ENCODE measurements around the gene CC2D2A. TPM values are rescaled to one million over a fixed set of nuclear protein-coding genes. Genes with fewer than 3 reads are reported as not detected.

The CC2D2A gene
- total and polyA plus RNA-seq, 2 donors from 2014 or later: 26.7 to 51.2 TPM

DNA sequence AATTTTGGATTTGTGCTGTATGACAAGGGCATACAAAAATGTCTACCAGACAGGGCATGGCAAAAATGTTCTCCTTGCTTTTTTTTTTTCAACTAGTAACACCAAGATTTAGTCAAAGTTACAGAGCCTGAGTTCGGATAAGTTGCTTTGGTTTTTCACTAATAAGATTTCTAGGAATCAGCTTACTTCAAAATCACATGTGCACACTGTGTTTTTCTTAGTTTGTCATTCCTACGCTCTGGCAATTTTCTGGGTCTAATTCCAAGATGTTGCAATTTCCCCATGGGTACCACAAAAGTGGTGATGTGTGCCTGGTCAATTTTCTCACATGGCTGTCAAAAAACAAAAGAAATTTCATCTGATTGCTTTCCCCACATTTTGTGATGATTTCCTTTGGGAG, 35.6 kb upstream of the CC2D2A start:
- Histone ChIP-seq H3K9ac (ENCODE audit: low read length in 3 of 3) (no peak overlapping the region), H3K9me3 (ENCODE audit: control insufficient read depth in 2 of 3, insufficient read depth in 1 of 3, low read length in 3 of 3) (no peaks in the 10 kb centered on the region), H3K4me3 (ENCODE audit: low read length in 3 of 3) (no peak overlapping the region), H3K36me3 (ENCODE audit: control insufficient read depth in 2 of 3, insufficient read depth in 3 of 3, low read length in 3 of 3) (no peaks in the 10 kb centered on the region), H3K27ac (ENCODE audit: low read depth in 2 of 2, low read length in 2 of 2) (no peak overlapping the region), H3K27me3 (ENCODE audit: control insufficient read depth, insufficient read depth, low read length) (no peaks in the 10 kb centered on the region), H3K4me1 (ENCODE audit: control insufficient read depth in 2 of 3, insufficient read depth in 2 of 3, low read depth in 1 of 3, low read length in 3 of 3) (peaks cover 0 to 3% (median 0%) of the 10 kb centered on the region in 3 donors)
- no peak for DNase-seq
- no peak for FAIRE-seq
- intact Hi-C loops (cut with DNase I): no loop called here
- TF ChIP-seq, protein P1, sequence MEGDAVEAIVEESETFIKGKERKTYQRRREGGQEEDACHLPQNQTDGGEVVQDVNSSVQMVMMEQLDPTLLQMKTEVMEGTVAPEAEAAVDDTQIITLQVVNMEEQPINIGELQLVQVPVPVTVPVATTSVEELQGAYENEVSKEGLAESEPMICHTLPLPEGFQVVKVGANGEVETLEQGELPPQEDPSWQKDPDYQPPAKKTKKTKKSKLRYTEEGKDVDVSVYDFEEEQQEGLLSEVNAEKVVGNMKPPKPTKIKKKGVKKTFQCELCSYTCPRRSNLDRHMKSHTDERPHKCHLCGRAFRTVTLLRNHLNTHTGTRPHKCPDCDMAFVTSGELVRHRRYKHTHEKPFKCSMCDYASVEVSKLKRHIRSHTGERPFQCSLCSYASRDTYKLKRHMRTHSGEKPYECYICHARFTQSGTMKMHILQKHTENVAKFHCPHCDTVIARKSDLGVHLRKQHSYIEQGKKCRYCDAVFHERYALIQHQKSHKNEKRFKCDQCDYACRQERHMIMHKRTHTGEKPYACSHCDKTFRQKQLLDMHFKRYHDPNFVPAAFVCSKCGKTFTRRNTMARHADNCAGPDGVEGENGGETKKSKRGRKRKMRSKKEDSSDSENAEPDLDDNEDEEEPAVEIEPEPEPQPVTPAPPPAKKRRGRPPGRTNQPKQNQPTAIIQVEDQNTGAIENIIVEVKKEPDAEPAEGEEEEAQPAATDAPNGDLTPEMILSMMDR (IDR thresholded peaks at IDR 0.05; ENCODE audit: borderline replicate concordance, extremely low read depth, insufficient read depth): no peak

DNA sequence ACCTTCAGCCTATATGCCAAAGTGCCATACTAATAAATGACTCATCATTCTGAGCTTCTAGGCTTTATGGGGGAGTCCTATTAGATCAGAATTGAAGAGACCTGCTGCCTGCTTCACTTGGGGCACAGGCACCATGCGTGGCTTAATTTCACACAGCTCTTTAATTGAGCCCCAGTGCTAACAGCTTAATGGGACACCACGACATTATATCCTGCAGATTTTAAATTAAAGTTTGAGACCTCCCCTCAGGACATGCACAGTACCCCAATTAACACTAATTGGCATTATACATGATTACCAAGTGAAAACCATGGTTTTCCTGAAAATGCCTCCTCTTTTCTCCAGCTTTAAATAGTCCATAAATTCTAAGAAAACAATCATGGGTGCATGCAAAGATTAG, 35.0 kb upstream of the CC2D2A start:
- Histone ChIP-seq H3K4me1 (ENCODE audit: control insufficient read depth in 2 of 3, insufficient read depth in 2 of 3, low read depth in 1 of 3, low read length in 3 of 3) (peaks cover 0 to 3% (median 0%) of the 10 kb centered on the region in 3 donors), H3K9me3 (ENCODE audit: control insufficient read depth in 2 of 3, insufficient read depth in 1 of 3, low read length in 3 of 3) (no peaks in the 10 kb centered on the region), H3K36me3 (ENCODE audit: control insufficient read depth in 2 of 3, insufficient read depth in 3 of 3, low read length in 3 of 3) (no peaks in the 10 kb centered on the region), H3K9ac (ENCODE audit: low read length in 3 of 3) (no peak overlapping the region), H3K27ac (ENCODE audit: low read depth in 2 of 2, low read length in 2 of 2) (no peak overlapping the region), H3K27me3 (ENCODE audit: control insufficient read depth, insufficient read depth, low read length) (no peaks in the 10 kb centered on the region), H3K4me3 (ENCODE audit: low read length in 3 of 3) (no peak overlapping the region)
- no peak for DNase-seq
- TF ChIP-seq, protein P1 (IDR thresholded peaks at IDR 0.05; ENCODE audit: borderline replicate concordance, extremely low read depth, insufficient read depth): no peak
- intact Hi-C loops (cut with DNase I): no loop called here
- FAIRE-seq: no peak

DNA sequence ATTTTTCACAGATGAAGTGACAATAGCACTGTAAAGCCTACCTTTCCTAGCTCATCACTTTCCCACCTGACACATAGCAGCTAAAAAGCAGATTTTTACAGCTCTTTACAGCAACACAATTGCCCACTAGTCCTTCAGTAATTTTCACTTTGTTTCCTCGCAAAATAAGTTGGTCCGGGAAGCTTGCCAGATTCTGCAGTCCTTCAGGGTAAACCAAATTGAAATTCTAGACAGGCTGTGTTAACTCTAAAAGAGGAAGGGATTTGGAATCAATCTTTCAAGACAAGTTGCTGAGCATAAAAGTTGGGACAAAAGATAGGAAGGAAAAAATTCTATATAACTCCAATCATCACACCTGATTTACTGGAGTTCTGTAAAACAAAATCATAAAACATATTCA, 33.2 kb upstream of the CC2D2A start:
- no peak for FAIRE-seq
- TF ChIP-seq, protein P1 (IDR thresholded peaks at IDR 0.05; ENCODE audit: borderline replicate concordance, extremely low read depth, insufficient read depth): no peak
- DNase-seq: peak in 2 of 5 donors; percentile 14 to 74
- Histone ChIP-seq H3K9ac (ENCODE audit: low read length in 3 of 3) (no peak overlapping the region), H3K4me1 (ENCODE audit: control insufficient read depth in 2 of 3, insufficient read depth in 2 of 3, low read depth in 1 of 3, low read length in 3 of 3) (peaks cover 0 to 3% (median 0%) of the 10 kb centered on the region in 3 donors), H3K27me3 (ENCODE audit: control insufficient read depth, insufficient read depth, low read length) (no peaks in the 10 kb centered on the region), H3K4me3 (ENCODE audit: low read length in 3 of 3) (no peak overlapping the region), H3K36me3 (ENCODE audit: control insufficient read depth in 2 of 3, insufficient read depth in 3 of 3, low read length in 3 of 3) (no peaks in the 10 kb centered on the region), H3K9me3 (ENCODE audit: control insufficient read depth in 2 of 3, insufficient read depth in 1 of 3, low read length in 3 of 3) (no peaks in the 10 kb centered on the region), H3K27ac (ENCODE audit: low read depth in 2 of 2, low read length in 2 of 2) (no peak overlapping the region)
- intact Hi-C loops (cut with DNase I): no loop called here

DNA sequence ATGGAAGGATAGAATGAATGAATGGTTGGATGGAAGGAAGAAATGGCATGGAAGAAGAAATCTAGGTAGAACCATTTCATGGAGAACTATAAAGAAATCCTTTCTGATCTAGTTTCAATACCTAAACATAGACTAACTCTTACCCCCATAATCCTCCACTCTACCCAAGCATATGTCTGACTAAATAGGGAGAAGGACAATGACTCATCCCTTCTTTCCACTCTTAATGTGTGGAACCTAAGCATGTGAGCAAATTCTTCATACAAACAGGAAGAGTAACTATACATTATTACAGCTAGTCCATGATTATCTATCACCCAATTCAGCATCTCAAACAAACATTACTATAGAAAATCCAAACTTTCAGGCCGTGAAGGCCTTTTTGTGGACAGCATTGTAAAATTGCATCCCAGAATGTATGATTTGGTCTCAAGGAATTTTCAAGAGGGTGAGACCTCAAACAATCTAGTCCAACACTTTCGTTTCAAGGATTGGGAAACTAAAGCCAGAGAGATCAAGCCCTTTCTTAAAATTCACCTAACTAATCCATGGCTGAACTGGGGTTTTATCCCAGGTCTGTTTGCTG, 30.6 kb upstream of the CC2D2A start:
- no peak overlapping the region for H3K9ac ChIP-seq (ENCODE audit: low read length in 3 of 3)
- TF ChIP-seq, protein P1 (IDR thresholded peaks at IDR 0.05; ENCODE audit: borderline replicate concordance, extremely low read depth, insufficient read depth): no peak

More for the DNA sequence above, 30.6 kb upstream of the CC2D2A start:
- Histone ChIP-seq H3K4me1 (ENCODE audit: control insufficient read depth in 2 of 3, insufficient read depth in 2 of 3, low read depth in 1 of 3, low read length in 3 of 3) (peaks cover 0 to 3% (median 0%) of the 10 kb centered on the region in 3 donors), H3K36me3 (ENCODE audit: control insufficient read depth in 2 of 3, insufficient read depth in 3 of 3, low read length in 3 of 3) (no peaks in the 10 kb centered on the region), H3K27me3 (ENCODE audit: control insufficient read depth, insufficient read depth, low read length) (no peaks in the 10 kb centered on the region), H3K9me3 (ENCODE audit: control insufficient read depth in 2 of 3, insufficient read depth in 1 of 3, low read length in 3 of 3) (no peaks in the 10 kb centered on the region), H3K27ac (ENCODE audit: low read depth in 2 of 2, low read length in 2 of 2) (no peak overlapping the region), H3K4me3 (ENCODE audit: low read length in 3 of 3) (no peak overlapping the region)
- intact Hi-C loops (cut with DNase I): no loop called here
- no peak for FAIRE-seq
- no peak for DNase-seq

Measured in kidney (tissue), 14 donors.